Neural cell (in vitro differentiated cells): ENCODE measurements around the gene ZNF14. TPM values are rescaled to one million over a fixed set of nuclear protein-coding genes. Genes with fewer than 3 reads are reported as not detected.

Experiments
- H2AFZ ChIP-seq: fragments of 200-600, 300-800 bp; sonication (generic), shearing (Covaris generic); 2 replicates; pipeline ENCODE4 v1.6.0; 2014; ENCODE audit warnings: low read depth, mild to moderate bottlenecking, antibody characterized with exemption, low read length, moderate library complexity
- H3F3A ChIP-seq: fragments of 200-600 bp; shearing (Covaris generic); 2 replicates; pipeline ENCODE4 v1.6.1; 2016; ENCODE audit warnings: mild to moderate bottlenecking, moderate library complexity, mixed read lengths, antibody characterized with exemption, low read length; ENCODE audit not compliant: insufficient read depth, poor library complexity, severe bottlenecking
- H3K27ac ChIP-seq: fragments of 200-600, 300-800 bp; sonication (generic), shearing (Covaris generic); 2 replicates; pipeline ENCODE4 v1.5.1; 2014; ENCODE audit warnings: mild to moderate bottlenecking, low read length, moderate library complexity
- H3K27me3 ChIP-seq: fragments of 300-800, 200-600 bp; sonication (generic), shearing (Covaris generic); 2 replicates; pipeline ENCODE4 v1.6.0; 2014; ENCODE audit warnings: mild to moderate bottlenecking, low read depth, low read length, moderate library complexity; ENCODE audit not compliant: insufficient read depth
- H3K36me3 ChIP-seq: fragments of 300-800, 200-600 bp; sonication (generic), shearing (Covaris generic); 2 replicates; pipeline ENCODE4 v1.5.1; 2014; ENCODE audit warnings: mild to moderate bottlenecking, antibody characterized with exemption, low read length, moderate library complexity; ENCODE audit not compliant: insufficient read depth
- H3K4me2 ChIP-seq: fragments of 300-800, 200-600 bp; sonication (generic), shearing (Covaris generic); 2 replicates; pipeline ENCODE4 v1.6.0; 2014; ENCODE audit warnings: mild to moderate bottlenecking, low read length
- H3K4me3 ChIP-seq: fragments of 300-800, 200-600 bp; sonication (generic), shearing (Covaris generic); 2 replicates; pipeline ENCODE4 v1.5.1; 2014; ENCODE audit warnings: mild to moderate bottlenecking, low read length, moderate library complexity
- H3K79me2 ChIP-seq: fragments of 200-600 bp; shearing (Covaris generic); replicated peaks from 2 replicates; pipeline ENCODE4 v1.6.0; 2014; ENCODE audit warnings: mild to moderate bottlenecking, low read length, moderate library complexity; ENCODE audit not compliant: insufficient read depth
- H3K9ac ChIP-seq: fragments of 300-800, 200-600 bp; sonication (generic), shearing (Covaris generic); 2 replicates; pipeline ENCODE4 v1.6.1; 2016; ENCODE audit warnings: mild to moderate bottlenecking, low read length, mixed read lengths
- H3K9me2 ChIP-seq: fragments of 200-600 bp; shearing (Covaris generic); 2 replicates; pipeline ENCODE4 v1.6.1; 2016; ENCODE audit warnings: mild to moderate bottlenecking, low read length, mixed read lengths; ENCODE audit not compliant: insufficient read depth
- H3K9me3 ChIP-seq: fragments of 200-600, 300-800 bp; sonication (generic), shearing (Covaris generic); 2 replicates; pipeline ENCODE4 v1.6.1; 2016; ENCODE audit warnings: mild to moderate bottlenecking, mixed run types, low read length, moderate library complexity, mixed read lengths
- H4K20me1 ChIP-seq: fragments of 200-600 bp; shearing (Covaris generic); 2 replicates; pipeline ENCODE4 v1.6.1; 2016; ENCODE audit warnings: mild to moderate bottlenecking, mixed run types; ENCODE audit not compliant: insufficient read depth
- EP300 ChIP-seq: fragments of 450-650 bp; conservative IDR thresholded peaks from 2 replicates; pipeline ENCODE4 v1.6.1; 2014; ENCODE audit warnings: antibody characterized with exemption, mild to moderate bottlenecking, moderate library complexity; ENCODE audit not compliant: poor library complexity, severe bottlenecking
- EZH2 ChIP-seq: fragments of 200-600, 300-800 bp; shearing (Covaris generic), sonication (generic); IDR thresholded peaks from 2 replicates; pipeline ENCODE4 v1.6.1; 2014; ENCODE audit warnings: antibody characterized with exemption, low read length, borderline replicate concordance, mild to moderate bottlenecking; ENCODE audit not compliant: insufficient read depth, poor library complexity, severe bottlenecking
- MXI1 ChIP-seq: fragments of 450-650 bp; conservative IDR thresholded peaks from 2 replicates; pipeline ENCODE4 v1.6.1; 2014; ENCODE audit warnings: antibody characterized with exemption, mild to moderate bottlenecking; ENCODE audit not compliant: poor library complexity, severe bottlenecking
- POLR2AphosphoS5 ChIP-seq: IDR thresholded peaks from 2 replicates; pipeline ENCODE4 v1.6.1; 2012
- RAD21 ChIP-seq: fragments of 450-650 bp; conservative IDR thresholded peaks from 2 replicates; pipeline ENCODE4 v1.6.1; 2014; ENCODE audit warnings: antibody characterized with exemption, mild to moderate bottlenecking, moderate library complexity
- SMC3 ChIP-seq: fragments of 450-650 bp; conservative IDR thresholded peaks from 2 replicates; pipeline ENCODE4 v1.6.1; 2014; ENCODE audit warnings: antibody characterized with exemption, mild to moderate bottlenecking, moderate library complexity; ENCODE audit not compliant: poor library complexity
- TAF1 ChIP-seq: IDR thresholded peaks from 2 replicates; pipeline ENCODE4 v1.6.1; 2012; ENCODE audit warnings: low read depth
- polyA plus RNA-seq: library from polyadenylated mRNA; depleted of rRNA; stranded (reverse); fragments of >200 nt; gene quantifications from 2 replicates; pipeline ENCODE4 v1.2.3, GENCODE V29; 2014
- TF ChIP-seq, protein P1 (sequence below): fragments of 450-650 bp; IDR thresholded peaks from 2 replicates; pipeline ENCODE4 v1.5.1; 2014; ENCODE audit warnings: antibody characterized with exemption, mild to moderate bottlenecking, moderate library complexity; ENCODE audit not compliant: poor library complexity, severe bottlenecking
- TF ChIP-seq, protein P2 (sequence below): IDR thresholded peaks from 2 replicates; pipeline ENCODE4 v1.6.1; 2012; ENCODE audit warnings: borderline replicate concordance

The ZNF14 gene
- polyA plus RNA-seq, 1 donor from 2014 or later: 8.2 TPM

- Histone ChIP-seq H3K9me3 (no peaks in the 10 kb centered on the region), H3K9ac (no peak overlapping the region), H4K20me1 (no peaks in the 10 kb centered on the region), H3K27me3 (no peaks in the 10 kb centered on the region), H3K79me2 (no peaks in the 10 kb centered on the region), H3K4me3 (no peak overlapping the region), H3K36me3 (no peaks in the 10 kb centered on the region), H3F3A (no peaks in the 10 kb centered on the region), H3K27ac (no peak overlapping the region), H3K4me2 (no peak overlapping the region), H2AFZ (no peak overlapping the region), H3K9me2 (no peaks in the 10 kb centered on the region)
- no peak for TF ChIP-seq TAF1
- no peak for TF ChIP-seq MXI1
- TF ChIP-seq, protein P1, sequence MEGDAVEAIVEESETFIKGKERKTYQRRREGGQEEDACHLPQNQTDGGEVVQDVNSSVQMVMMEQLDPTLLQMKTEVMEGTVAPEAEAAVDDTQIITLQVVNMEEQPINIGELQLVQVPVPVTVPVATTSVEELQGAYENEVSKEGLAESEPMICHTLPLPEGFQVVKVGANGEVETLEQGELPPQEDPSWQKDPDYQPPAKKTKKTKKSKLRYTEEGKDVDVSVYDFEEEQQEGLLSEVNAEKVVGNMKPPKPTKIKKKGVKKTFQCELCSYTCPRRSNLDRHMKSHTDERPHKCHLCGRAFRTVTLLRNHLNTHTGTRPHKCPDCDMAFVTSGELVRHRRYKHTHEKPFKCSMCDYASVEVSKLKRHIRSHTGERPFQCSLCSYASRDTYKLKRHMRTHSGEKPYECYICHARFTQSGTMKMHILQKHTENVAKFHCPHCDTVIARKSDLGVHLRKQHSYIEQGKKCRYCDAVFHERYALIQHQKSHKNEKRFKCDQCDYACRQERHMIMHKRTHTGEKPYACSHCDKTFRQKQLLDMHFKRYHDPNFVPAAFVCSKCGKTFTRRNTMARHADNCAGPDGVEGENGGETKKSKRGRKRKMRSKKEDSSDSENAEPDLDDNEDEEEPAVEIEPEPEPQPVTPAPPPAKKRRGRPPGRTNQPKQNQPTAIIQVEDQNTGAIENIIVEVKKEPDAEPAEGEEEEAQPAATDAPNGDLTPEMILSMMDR: no peak
These were observed 5.7 kb upstream of the ZNF14 start for GRCh38 chr19:19738564-19738963.

DNA sequence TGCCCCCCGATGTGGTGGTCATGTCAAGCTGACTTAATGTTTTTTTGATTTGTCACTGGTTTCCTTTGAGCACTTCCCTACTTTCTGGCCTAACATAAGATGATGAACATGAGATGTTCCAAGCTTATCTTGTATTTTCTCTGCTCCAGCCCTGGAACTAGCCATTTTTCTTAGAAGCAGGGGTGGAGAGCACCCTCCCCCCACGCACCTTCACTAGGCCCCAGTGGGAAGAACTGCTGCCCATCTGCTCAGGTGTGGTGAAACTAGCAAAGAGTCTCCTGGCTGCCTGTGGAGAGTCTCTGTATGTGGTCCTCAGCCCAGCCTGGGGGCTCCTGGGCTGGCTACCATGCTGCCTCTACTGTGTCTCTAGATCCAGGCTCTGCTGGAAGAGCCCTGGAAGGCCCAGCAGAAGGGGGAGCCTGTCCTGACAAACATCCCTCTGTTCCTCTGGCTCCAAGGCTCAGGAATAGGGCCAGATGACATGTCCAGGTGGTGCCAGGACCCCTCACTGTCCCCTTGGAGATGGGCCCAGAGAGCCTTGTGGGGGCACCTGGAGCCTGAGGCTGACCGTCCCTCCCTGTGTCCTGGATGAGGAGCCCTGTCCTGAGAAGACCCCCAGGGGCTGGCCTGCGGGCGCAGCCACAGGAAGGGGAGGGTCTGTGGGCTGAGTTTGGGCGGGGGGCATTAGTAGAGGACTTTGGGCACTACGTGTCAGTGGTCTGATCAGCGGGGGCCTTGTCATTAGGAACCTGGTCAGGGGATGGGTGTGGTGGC is 4.8 kb upstream of the ZNF14 start:
- Histone ChIP-seq H3K27me3 (no peaks in the 10 kb centered on the region), H3K9me2 (no peaks in the 10 kb centered on the region), H2AFZ (no peak overlapping the region), H3K36me3 (no peaks in the 10 kb centered on the region), H4K20me1 (no peaks in the 10 kb centered on the region), H3K9ac (no peak overlapping the region), H3K79me2 (peaks cover 1% of the 10 kb centered on the region), H3K27ac (no peak overlapping the region), H3K4me2 (no peak overlapping the region), H3K4me3 (no peak overlapping the region), H3K9me3 (no peaks in the 10 kb centered on the region), H3F3A (no peaks in the 10 kb centered on the region)
- TF ChIP-seq SMC3: no peak
- no peak for TF ChIP-seq EZH2
- TF ChIP-seq, protein P1: no peak
- TF ChIP-seq, protein P2, sequence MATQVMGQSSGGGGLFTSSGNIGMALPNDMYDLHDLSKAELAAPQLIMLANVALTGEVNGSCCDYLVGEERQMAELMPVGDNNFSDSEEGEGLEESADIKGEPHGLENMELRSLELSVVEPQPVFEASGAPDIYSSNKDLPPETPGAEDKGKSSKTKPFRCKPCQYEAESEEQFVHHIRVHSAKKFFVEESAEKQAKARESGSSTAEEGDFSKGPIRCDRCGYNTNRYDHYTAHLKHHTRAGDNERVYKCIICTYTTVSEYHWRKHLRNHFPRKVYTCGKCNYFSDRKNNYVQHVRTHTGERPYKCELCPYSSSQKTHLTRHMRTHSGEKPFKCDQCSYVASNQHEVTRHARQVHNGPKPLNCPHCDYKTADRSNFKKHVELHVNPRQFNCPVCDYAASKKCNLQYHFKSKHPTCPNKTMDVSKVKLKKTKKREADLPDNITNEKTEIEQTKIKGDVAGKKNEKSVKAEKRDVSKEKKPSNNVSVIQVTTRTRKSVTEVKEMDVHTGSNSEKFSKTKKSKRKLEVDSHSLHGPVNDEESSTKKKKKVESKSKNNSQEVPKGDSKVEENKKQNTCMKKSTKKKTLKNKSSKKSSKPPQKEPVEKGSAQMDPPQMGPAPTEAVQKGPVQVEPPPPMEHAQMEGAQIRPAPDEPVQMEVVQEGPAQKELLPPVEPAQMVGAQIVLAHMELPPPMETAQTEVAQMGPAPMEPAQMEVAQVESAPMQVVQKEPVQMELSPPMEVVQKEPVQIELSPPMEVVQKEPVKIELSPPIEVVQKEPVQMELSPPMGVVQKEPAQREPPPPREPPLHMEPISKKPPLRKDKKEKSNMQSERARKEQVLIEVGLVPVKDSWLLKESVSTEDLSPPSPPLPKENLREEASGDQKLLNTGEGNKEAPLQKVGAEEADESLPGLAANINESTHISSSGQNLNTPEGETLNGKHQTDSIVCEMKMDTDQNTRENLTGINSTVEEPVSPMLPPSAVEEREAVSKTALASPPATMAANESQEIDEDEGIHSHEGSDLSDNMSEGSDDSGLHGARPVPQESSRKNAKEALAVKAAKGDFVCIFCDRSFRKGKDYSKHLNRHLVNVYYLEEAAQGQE: no peak
- TF ChIP-seq TAF1: no peak
- TF ChIP-seq MXI1: no peak
- no peak for TF ChIP-seq RAD21
- TF ChIP-seq POLR2AphosphoS5: no peak
- TF ChIP-seq EP300: no peak
